Liver (tissue), 9 donors: ENCODE data around the gene MRPS11. TPM values are rescaled to one million over a fixed set of nuclear protein-coding genes. Genes with fewer than 3 reads are reported as not detected.

ENCODE experiments used
- DNase-seq: peaks from one replicate; pipeline ENCODE4 v3.0.0-alpha.2; 2017; ENCODE audit warnings: low spot score
- H3K27ac ChIP-seq, 2 donors: one replicate each; pipeline ENCODE4 v1.7.0; 2013; ENCODE audit warnings: inconsistent platforms in 2 of 2, low read length in 2 of 2, control low read depth in 1 of 2, low read depth in 1 of 2, mild to moderate bottlenecking in 1 of 2
- H3K27me3 ChIP-seq, 4 donors: one replicate each; pipeline versions ENCODE4 v1.6.1 to v1.7.0; 2013; ENCODE audit warnings: low read length in 3 of 4, inconsistent platforms in 1 of 4, mild to moderate bottlenecking in 1 of 4, moderate library complexity in 1 of 4; ENCODE audit not compliant: control insufficient read depth in 4 of 4, insufficient read depth in 4 of 4
- H3K36me3 ChIP-seq, 4 donors: one replicate each; pipeline versions ENCODE4 v1.6.1 to v1.7.0; 2013; ENCODE audit warnings: low read length in 3 of 4, mild to moderate bottlenecking in 3 of 4, low read depth in 1 of 4, moderate library complexity in 1 of 4; ENCODE audit not compliant: control insufficient read depth in 4 of 4, insufficient read depth in 3 of 4
- H3K4me1 ChIP-seq, 4 donors: one replicate each; pipeline versions ENCODE4 v1.6.1 to v1.7.0; 2013; ENCODE audit warnings: low read length in 3 of 4, mild to moderate bottlenecking in 3 of 4, moderate library complexity in 1 of 4; ENCODE audit not compliant: control insufficient read depth in 4 of 4, insufficient read depth in 4 of 4
- H3K4me3 ChIP-seq, 3 donors: one replicate each; pipeline versions ENCODE4 v1.6.1 to v1.7.0; 2013; ENCODE audit warnings: low read length in 3 of 3, control low read depth in 1 of 3, low read depth in 1 of 3, mild to moderate bottlenecking in 1 of 3
- H3K9ac ChIP-seq, 2 donors: one replicate each; pipeline ENCODE4 v1.7.0; 2013; ENCODE audit warnings: low read length in 2 of 2, mild to moderate bottlenecking in 2 of 2, moderate library complexity in 2 of 2, control low read depth in 1 of 2, low read depth in 1 of 2
- H3K9me3 ChIP-seq, 4 donors: one replicate each; pipeline versions ENCODE4 v1.6.1 to v1.7.0; 2013; ENCODE audit warnings: low read length in 3 of 4; ENCODE audit not compliant: control insufficient read depth in 4 of 4
- ATF3 ChIP-seq: IDR thresholded peaks from 2 replicates; pipeline ENCODE4 v1.6.1; 2016; ENCODE audit warnings: antibody characterized with exemption
- CTCF ChIP-seq: fragments of 150-350 bp; IDR thresholded peaks from 2 replicates; pipeline ENCODE4 v1.5.1; 2017; ENCODE audit warnings: improper control_type of control experiment, low read depth, low read length; ENCODE audit not compliant: missing input control
- EGR1 ChIP-seq, 2 donors: IDR thresholded peaks; 2 replicates each; pipeline ENCODE4 v1.6.1; 2016 to 2018; ENCODE audit warnings: antibody characterized with exemption in 2 of 2, low read depth in 2 of 2
- FOXA1 ChIP-seq: IDR thresholded peaks from 2 replicates; pipeline ENCODE4 v1.6.1; 2016; ENCODE audit warnings: antibody characterized with exemption
- FOXA2 ChIP-seq: IDR thresholded peaks from 2 replicates; pipeline ENCODE4 v1.6.1; 2016; ENCODE audit warnings: antibody characterized with exemption
- GABPA ChIP-seq, 2 donors: IDR thresholded peaks in 1 of 2; conservative IDR thresholded peaks in 1 of 2; 2 replicates each; pipeline ENCODE4 v1.6.1; 2016; ENCODE audit warnings: antibody characterized with exemption in 2 of 2, mild to moderate bottlenecking in 1 of 2, moderate library complexity in 1 of 2
- HNF4A ChIP-seq, 2 donors: conservative IDR thresholded peaks; 2 replicates each; pipeline ENCODE4 v1.6.1; 2016; ENCODE audit warnings: antibody characterized with exemption in 2 of 2, mild to moderate bottlenecking in 2 of 2
- HNF4G ChIP-seq: IDR thresholded peaks from 2 replicates; pipeline ENCODE4 v1.6.1; 2016; ENCODE audit warnings: antibody characterized with exemption
- JUND ChIP-seq, 2 donors: IDR thresholded peaks; 2 replicates each; pipeline ENCODE4 v1.6.1; 2016; ENCODE audit warnings: antibody characterized with exemption in 2 of 2
- MAX ChIP-seq: IDR thresholded peaks from 2 replicates; pipeline ENCODE4 v1.6.1; 2016; ENCODE audit warnings: antibody characterized with exemption
- NR2F2 ChIP-seq: IDR thresholded peaks from 2 replicates; pipeline ENCODE4 v1.6.1; 2016; ENCODE audit warnings: antibody characterized with exemption
- RAD21 ChIP-seq, 2 donors: IDR thresholded peaks; 2 replicates each; pipeline ENCODE4 v1.6.1; 2016; ENCODE audit warnings: antibody characterized with exemption in 2 of 2, mild to moderate bottlenecking in 2 of 2
- REST ChIP-seq: IDR thresholded peaks from 2 replicates; pipeline ENCODE4 v1.6.1; 2016; ENCODE audit warnings: antibody characterized with exemption, mild to moderate bottlenecking
- RXRA ChIP-seq, 2 donors: IDR thresholded peaks; 2 replicates each; pipeline ENCODE4 v1.6.1; 2017 to 2018; ENCODE audit warnings: antibody characterized with exemption in 2 of 2, mild to moderate bottlenecking in 1 of 2
- SP1 ChIP-seq: IDR thresholded peaks from 2 replicates; pipeline ENCODE4 v1.6.1; 2018; ENCODE audit warnings: antibody characterized with exemption, mild to moderate bottlenecking
- TAF1 ChIP-seq: conservative IDR thresholded peaks from 2 replicates; pipeline ENCODE4 v1.6.1; 2016; ENCODE audit warnings: antibody characterized with exemption, mild to moderate bottlenecking
- YY1 ChIP-seq: IDR thresholded peaks from 2 replicates; pipeline ENCODE4 v1.6.1; 2016; ENCODE audit warnings: antibody characterized with exemption, mild to moderate bottlenecking
- ZBTB33 ChIP-seq: IDR thresholded peaks from 2 replicates; pipeline ENCODE4 v1.6.1; 2016; ENCODE audit warnings: antibody characterized with exemption
- WGBS: extraction: QIAGEN DNeasy Blood & Tissue Kit; methylation state at CpG from one replicate; pipeline ENCODE4 v1.1.7; 2013; 5-methylcytosine and 5-hydroxymethylcytosine counted together
- polyA plus RNA-seq, 2 donors: library from polyadenylated mRNA; stranded (reverse) in 1 of 2; unstranded in 1 of 2; fragments of 200-250 nt in 1 of 2; fragments of >200 nt in 1 of 2; fragmentation: Nextera tagmentation in 1 of 2; extraction: Ambion mirVana in 1 of 2; gene quantifications; one replicate each; pipeline versions ENCODE4 v1.2.1 to v1.2.3, GENCODE V29; 2013 to 2015
- total RNA-seq, 2 donors: library from RNA; depleted of rRNA; stranded (reverse); fragments of >200 nt; gene quantifications; one replicate each; pipeline ENCODE4 v1.2.3, GENCODE V29; 2014
- donor health status: healthy.
- donor health status: healthy.
- donor health status: healthy.
- donor health status: healthy.
- donor health status: healthy.

Gene MRPS11
- total and polyA plus RNA-seq, 4 donors, result 20.5 to 54.4 (median 32.3) TPM

- Histone ChIP-seq H3K4me3 (no peak overlapping the region), H3K9me3 (no peaks in the 10 kb centered on the region), H3K9ac (no peak overlapping the region), H3K27me3 (no peaks in the 10 kb centered on the region), H3K4me1 (no peaks in the 10 kb centered on the region), H3K27ac (no peak overlapping the region), H3K36me3 (no peaks in the 10 kb centered on the region)
- TF ChIP-seq RAD21 (IDR thresholded peaks at IDR 0.05) (no peak), GABPA (IDR thresholded peaks at IDR 0.05 in 1 of 2, conservative IDR thresholded peaks at IDR 0.05 in 1 of 2) (no peak), CTCF (no peak), YY1 (no peak), EGR1 (IDR thresholded peaks at IDR 0.05; ENCODE audit: low read depth in 2 of 2) (no peak), NR2F2 (no peak), FOXA1 (no peak), MAX (no peak), TAF1 (no peak), HNF4G (no peak), HNF4A (conservative IDR thresholded peaks at IDR 0.05) (no peak), SP1 (no peak), ATF3 (no peak), RXRA (IDR thresholded peaks at IDR 0.05) (no peak), FOXA2 (no peak), ZBTB33 (no peak), REST (no peak)
- DNase-seq, result no peak
- 88% methylated on average over 3 of the region's 3 CpGs for WGBS
Measured at GRCh38 chr15:88498996-88499395, 31.5 kb downstream of the MRPS11 start.

- 88% methylated on average over 1 of the region's 1 CpG for WGBS
Measured at GRCh38 chr15:88504445-88504844, 36.9 kb downstream of the MRPS11 start.

More at GRCh38 chr15:88504445-88504844, 36.9 kb downstream of the MRPS11 start:
- Histone ChIP-seq H3K9ac (no peak overlapping the region), H3K27ac (no peak overlapping the region), H3K36me3 (peaks cover 0 to 7% (median 0%) of the 10 kb centered on the region in 4 donors), H3K4me1 (no peaks in the 10 kb centered on the region), H3K4me3 (no peak overlapping the region), H3K27me3 (no peaks in the 10 kb centered on the region), H3K9me3 (no peaks in the 10 kb centered on the region)
- no peak for TF ChIP-seq JUND (IDR thresholded peaks at IDR 0.05)
- no peak for TF ChIP-seq HNF4G
- no peak for TF ChIP-seq RAD21 (IDR thresholded peaks at IDR 0.05)
- no peak for TF ChIP-seq FOXA1
- no peak for TF ChIP-seq GABPA (IDR thresholded peaks at IDR 0.05 in 1 of 2, conservative IDR thresholded peaks at IDR 0.05 in 1 of 2)
- no peak for TF ChIP-seq NR2F2
- TF ChIP-seq ATF3, result no peak
- TF ChIP-seq CTCF, result no peak
- no peak for TF ChIP-seq EGR1 (IDR thresholded peaks at IDR 0.05; ENCODE audit: low read depth in 2 of 2)
- no peak for TF ChIP-seq ZBTB33
- TF ChIP-seq TAF1, result no peak
- no peak for TF ChIP-seq SP1
- no peak for TF ChIP-seq FOXA2
- no peak for TF ChIP-seq RXRA (IDR thresholded peaks at IDR 0.05)
- TF ChIP-seq HNF4A (conservative IDR thresholded peaks at IDR 0.05), result no peak
- no peak for DNase-seq
